AG04449 (cell line): ENCODE data around the gene FDCSP.

Source experiments
- CTCF ChIA-PET: fragments of 350-600 bp; formaldehyde crosslinking; extraction: SDS; loops from one replicate; lab custom pipeline; 2021; ENCODE audit warnings: antibody characterized with exemption; lab: Yijun Ruan, JAX
- POLR2A ChIA-PET: fragments of 400-600, 350-600 bp; formaldehyde crosslinking; extraction: SDS; loops from one replicate; lab custom pipeline; 2020; ENCODE audit warnings: antibody characterized with exemption, inconsistent platforms; lab: Yijun Ruan, JAX
- DNase-seq: peaks from one replicate; pipeline ENCODE4 v3.0.0-alpha.2; 2010; ENCODE audit warnings: low read depth, low spot score
- H3K4me3 ChIP-seq: 2 replicates; pipeline ENCODE4 v1.5.1; 2011; ENCODE audit warnings: low read depth, mild to moderate bottlenecking, control low read depth, low read length
- TF ChIP-seq, protein P1 (sequence below): IDR thresholded peaks from one replicate; pipeline ENCODE4 v1.5.1; 2011; ENCODE audit warnings: mild to moderate bottlenecking, moderate library complexity, low read length, control low read depth, inconsistent platforms; ENCODE audit not compliant: insufficient read depth; ENCODE audit errors: missing control alignments

Gene FDCSP

DNA sequence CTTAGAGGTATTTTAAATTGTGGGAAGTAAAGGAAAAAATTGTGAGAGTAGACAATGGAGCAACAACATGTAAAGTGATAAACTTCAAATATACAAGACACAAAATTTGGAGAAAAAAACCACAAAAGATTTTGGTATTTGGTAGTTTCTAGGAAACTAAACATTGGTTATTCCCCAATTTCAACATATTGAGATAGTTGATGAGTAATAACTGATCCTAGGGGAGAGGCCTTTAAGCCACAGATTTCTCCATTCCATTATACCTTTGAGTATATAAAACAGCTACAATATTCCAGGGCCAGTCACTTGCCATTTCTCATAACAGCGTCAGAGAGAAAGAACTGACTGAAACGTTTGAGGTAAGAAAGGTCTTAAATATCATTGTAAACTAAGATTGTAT is at the start of gene FDCSP:
FDCSP (plus strand) TSS at position 301 of the 400 bp plus-strand sequence. CDS start 5,071 bp downstream, outside the sequence.
- no peak within 1 kb of the TSS for H3K4me3 ChIP-seq
- POLR2A ChIA-PET: no interaction called here
- DNase-seq: no peak
- CTCF ChIA-PET: no interaction called here
- TF ChIP-seq, protein P1, sequence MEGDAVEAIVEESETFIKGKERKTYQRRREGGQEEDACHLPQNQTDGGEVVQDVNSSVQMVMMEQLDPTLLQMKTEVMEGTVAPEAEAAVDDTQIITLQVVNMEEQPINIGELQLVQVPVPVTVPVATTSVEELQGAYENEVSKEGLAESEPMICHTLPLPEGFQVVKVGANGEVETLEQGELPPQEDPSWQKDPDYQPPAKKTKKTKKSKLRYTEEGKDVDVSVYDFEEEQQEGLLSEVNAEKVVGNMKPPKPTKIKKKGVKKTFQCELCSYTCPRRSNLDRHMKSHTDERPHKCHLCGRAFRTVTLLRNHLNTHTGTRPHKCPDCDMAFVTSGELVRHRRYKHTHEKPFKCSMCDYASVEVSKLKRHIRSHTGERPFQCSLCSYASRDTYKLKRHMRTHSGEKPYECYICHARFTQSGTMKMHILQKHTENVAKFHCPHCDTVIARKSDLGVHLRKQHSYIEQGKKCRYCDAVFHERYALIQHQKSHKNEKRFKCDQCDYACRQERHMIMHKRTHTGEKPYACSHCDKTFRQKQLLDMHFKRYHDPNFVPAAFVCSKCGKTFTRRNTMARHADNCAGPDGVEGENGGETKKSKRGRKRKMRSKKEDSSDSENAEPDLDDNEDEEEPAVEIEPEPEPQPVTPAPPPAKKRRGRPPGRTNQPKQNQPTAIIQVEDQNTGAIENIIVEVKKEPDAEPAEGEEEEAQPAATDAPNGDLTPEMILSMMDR: no peak

DNA sequence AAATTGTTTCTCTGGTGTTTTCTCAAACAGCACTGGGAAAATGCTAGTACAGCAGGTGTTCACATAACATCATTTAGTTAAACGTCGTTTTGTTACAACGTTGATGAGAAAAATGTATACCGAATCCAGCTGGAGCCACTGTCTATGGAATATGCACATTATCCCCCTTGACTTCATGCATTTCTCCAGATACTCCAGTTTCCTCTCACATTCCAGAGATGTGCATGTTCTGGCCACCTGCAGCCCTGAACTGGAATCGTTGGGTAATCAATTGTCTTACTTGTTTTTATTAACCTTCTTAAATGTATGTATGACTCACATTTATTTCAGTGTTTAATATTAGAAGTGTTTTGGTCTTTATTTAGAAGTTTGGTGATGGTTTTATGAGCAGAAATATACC is 48.8 kb upstream of the FDCSP start:
- CTCF ChIA-PET: no interaction called here
- TF ChIP-seq, protein P1: no peak
- POLR2A ChIA-PET: no interaction called here
- DNase-seq: no peak
- H3K4me3 ChIP-seq: no peak overlapping the region

DNA sequence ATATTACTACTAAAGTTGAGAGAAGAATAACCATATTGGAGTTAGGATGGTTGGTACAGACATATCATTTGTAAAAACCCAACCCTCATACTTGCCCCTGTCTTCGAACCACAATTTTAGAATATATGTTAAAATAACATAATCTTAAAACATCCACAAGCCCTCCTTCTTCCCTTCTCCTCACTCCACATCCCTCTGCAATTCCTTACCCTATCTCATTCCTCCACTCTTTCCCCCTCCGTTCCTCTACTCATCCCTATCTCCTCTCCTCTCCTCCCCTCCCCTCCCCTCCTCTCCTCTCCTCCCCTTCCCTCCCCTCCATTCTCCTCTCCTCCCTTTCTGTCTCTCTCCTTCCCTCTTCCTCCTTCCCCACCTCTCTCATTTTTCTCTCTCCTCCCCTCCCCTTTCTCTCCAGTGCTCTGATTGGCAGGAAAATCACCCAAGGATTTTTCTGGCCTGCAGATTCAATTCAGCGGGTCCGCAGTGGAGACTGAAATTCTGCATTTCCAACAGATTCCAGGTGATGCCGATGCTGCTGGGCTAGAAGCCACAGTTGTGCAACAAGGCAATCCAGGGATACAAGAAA is 47.8 kb upstream of the FDCSP start:
- TF ChIP-seq, protein P1: no peak
- no peak overlapping the region for H3K4me3 ChIP-seq
- POLR2A ChIA-PET: no interaction called here
- CTCF ChIA-PET: no interaction called here
- no peak for DNase-seq

DNA sequence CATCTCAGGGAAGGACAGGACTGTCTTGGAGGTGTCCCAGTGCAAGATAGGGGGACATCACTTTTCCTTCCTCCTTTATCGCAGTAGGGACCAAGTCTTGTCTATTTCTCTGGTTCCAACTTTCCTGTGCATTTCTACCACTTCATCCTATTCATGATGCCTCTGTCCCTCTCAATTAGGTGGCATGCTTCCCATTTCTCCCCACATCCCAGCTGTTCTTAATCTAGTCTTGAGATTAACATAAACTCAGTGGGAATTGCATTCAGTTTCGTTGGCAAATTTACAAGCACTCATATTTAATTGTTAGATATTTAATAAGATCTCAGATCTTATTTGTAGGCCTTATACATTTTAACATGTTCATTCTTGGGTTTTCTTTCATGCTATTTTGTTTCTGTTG is 46.1 kb upstream of the FDCSP start:
- ChIA-PET POLR2A (no interaction called here), CTCF (no interaction called here)
- no peak for DNase-seq
- TF ChIP-seq, protein P1: no peak
- no peak overlapping the region for H3K4me3 ChIP-seq

DNA sequence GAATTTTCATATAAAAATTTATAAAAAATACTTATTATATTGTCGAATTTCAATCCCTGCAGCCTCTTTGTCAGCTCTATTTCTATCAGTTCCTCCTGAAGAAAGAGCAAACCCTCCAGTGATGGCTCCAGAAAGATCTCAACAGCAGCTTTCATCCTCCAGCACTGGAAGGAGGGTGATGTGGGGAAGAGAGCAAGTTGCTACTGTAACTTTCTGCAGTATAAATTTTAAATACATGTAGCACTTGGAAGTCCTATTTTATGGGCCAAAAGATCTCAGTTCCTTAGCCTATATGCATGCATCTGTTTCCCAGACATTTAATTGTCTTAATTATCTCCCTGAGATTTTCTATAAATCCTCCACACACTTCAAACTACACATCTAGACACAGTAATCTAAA is 44.1 kb upstream of the FDCSP start:
- ChIA-PET CTCF (interaction anchor here (1.0 kb wide), 1 partner anchor 16 kb away, joined by 3 read pairs; no protein-coding TSS in a partner anchor), POLR2A (no interaction called here)
- TF ChIP-seq, protein P1: no peak
- H3K4me3 ChIP-seq: no peak overlapping the region
- DNase-seq: no peak

DNA sequence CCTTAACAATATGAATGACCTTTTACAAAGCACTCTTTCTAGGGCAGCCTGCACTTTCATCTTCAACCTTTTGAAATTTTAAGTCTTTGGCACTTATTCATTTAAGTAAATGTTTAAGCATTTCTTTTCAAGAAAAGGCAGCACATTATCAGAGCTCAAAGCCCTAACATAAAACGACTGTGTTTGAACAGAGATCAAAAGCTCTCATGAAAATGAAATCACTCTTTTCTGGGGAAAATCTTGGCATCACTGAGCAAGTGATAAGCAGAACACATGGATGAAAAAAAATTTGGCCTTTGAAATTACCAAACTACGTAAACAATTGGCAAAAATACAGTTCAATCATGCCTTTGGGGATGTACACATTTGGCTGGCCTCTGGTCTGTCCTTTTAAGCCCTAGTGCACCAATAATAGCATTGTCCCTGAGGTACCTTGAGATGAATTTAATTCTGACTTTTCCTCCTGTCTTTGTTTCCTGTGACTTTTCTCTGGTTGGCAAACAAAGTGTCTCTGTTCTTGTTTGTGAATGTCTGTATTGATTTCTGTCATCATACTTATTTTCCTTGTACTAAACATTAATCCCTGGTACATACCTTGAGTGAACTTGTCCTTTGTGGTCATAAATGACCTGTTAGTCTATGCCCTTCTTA is 43.3 kb upstream of the FDCSP start:
- ChIA-PET POLR2A (no interaction called here), CTCF (interaction anchor here (0.6 to 2.7 kb wide), 10 partner anchors 9 to 494 kb away, joined by 3 to 11 read pairs (median 6); partner anchors contain the start of gene ODAM)

More for the DNA sequence above, 43.3 kb upstream of the FDCSP start:
- TF ChIP-seq, protein P1: no peak
- DNase-seq: no peak
- H3K4me3 ChIP-seq: no peak overlapping the region
